Breast epithelium (tissue), 4 donors: ENCODE measurements around the gene PLEKHH1. TPM values are rescaled to one million over a fixed set of nuclear protein-coding genes. Genes with fewer than 3 reads are reported as not detected.

ENCODE experiments used
- DNase-seq, 2 donors: peaks; one replicate each; pipeline ENCODE4 v3.0.0-alpha.2; 2019; ENCODE audit warnings: low spot score in 2 of 2
- H3K27ac ChIP-seq, 2 donors: fragments of 200-600 bp; sonication (generic) in 1 of 2; one replicate each; pipeline ENCODE4 v1.5.1; 2016 to 2019; ENCODE audit warnings: mild to moderate bottlenecking in 1 of 2
- H3K27me3 ChIP-seq, 2 donors: fragments of 200-600 bp; sonication (generic) in 1 of 2; one replicate each; pipeline versions ENCODE4 v1.5.1 to v1.6.0; 2017 to 2019; ENCODE audit warnings: control low read depth in 1 of 2, mild to moderate bottlenecking in 1 of 2
- H3K36me3 ChIP-seq: fragments of 200-600 bp; one replicate; pipeline ENCODE4 v1.5.1; 2019
- H3K4me1 ChIP-seq, 2 donors: fragments of 200-600 bp; sonication (generic); one replicate each; pipeline ENCODE4 v1.5.1; 2016 to 2019; ENCODE audit warnings: control low read depth in 1 of 2
- H3K4me3 ChIP-seq, 3 donors: fragments of 200-600 bp; sonication (generic); 1 replicate in 2 of 3; 2 replicates in 1 of 3; pipeline ENCODE4 v1.5.1; 2016 to 2019; ENCODE audit warnings: mild to moderate bottlenecking in 3 of 3, moderate library complexity in 2 of 3
- H3K9me3 ChIP-seq, 2 donors: fragments of 200-600 bp; sonication (generic) in 1 of 2; one replicate each; pipeline ENCODE4 v1.5.1; 2016 to 2019; ENCODE audit warnings: control low read depth in 1 of 2
- CTCF ChIP-seq, 3 donors: fragments of 450-650 bp; IDR thresholded peaks; one replicate each; pipeline ENCODE4 v1.5.1; 2016 to 2017; ENCODE audit warnings: antibody characterized with exemption in 3 of 3, mild to moderate bottlenecking in 3 of 3, moderate library complexity in 3 of 3
- POLR2A ChIP-seq: fragments of 450-650 bp; IDR thresholded peaks from one replicate; pipeline ENCODE4 v1.6.1; 2016; ENCODE audit warnings: antibody characterized with exemption, mild to moderate bottlenecking, moderate library complexity
- POLR2AphosphoS5 ChIP-seq, 3 donors: sonication (generic); formaldehyde crosslinking; IDR thresholded peaks; one replicate each; pipeline ENCODE4 v1.6.1; 2017; ENCODE audit warnings: antibody characterized with exemption in 3 of 3
- intact Hi-C: fragments of 100-400 bp; cut with DNase I; formaldehyde crosslinking; loops from one replicate; pipeline ENCODE4 v1.15.1; 2023; ENCODE audit warnings: low total_unique reads
- total RNA-seq, 3 donors: library from RNA; depleted of rRNA; stranded (reverse); fragments of >200 nt; gene quantifications; one replicate each; pipeline ENCODE4 v1.1.0, GENCODE V29; 2016

The PLEKHH1 gene
- total RNA-seq, 3 donors from 2014 or later: 2.9 to 18.9 (median 14.7) TPM

- H3K9me3 ChIP-seq: no peaks in the 10 kb centered on the region
- no peak overlapping the region for H3K4me3 ChIP-seq
- no peaks in the 10 kb centered on the region for H3K27me3 ChIP-seq
- H3K36me3 ChIP-seq: no peaks in the 10 kb centered on the region
- H3K4me1 ChIP-seq: no peaks in the 10 kb centered on the region
- intact Hi-C loops: no loop called here
- TF ChIP-seq POLR2AphosphoS5 (IDR thresholded peaks at IDR 0.05) (no peak), CTCF (IDR thresholded peaks at IDR 0.05) (no peak), POLR2A (no peak)
- no peak overlapping the region for H3K27ac ChIP-seq
- DNase-seq: no peak
Measured at GRCh38 chr14:67501670-67502069, 31.4 kb upstream of the PLEKHH1 start.

GRCh38 chr14:67502867-67503266 lies 30.2 kb upstream of the PLEKHH1 start:
- Histone ChIP-seq H3K9me3 (no peaks in the 10 kb centered on the region), H3K36me3 (no peaks in the 10 kb centered on the region), H3K27me3 (no peaks in the 10 kb centered on the region), H3K27ac (no peak overlapping the region), H3K4me3 (no peak overlapping the region), H3K4me1 (no peaks in the 10 kb centered on the region)
- no peak for TF ChIP-seq POLR2A
- no peak for TF ChIP-seq CTCF (IDR thresholded peaks at IDR 0.05)
- no peak for DNase-seq
- intact Hi-C loops: no loop called here

- intact Hi-C loops: no loop called here
- no peak overlapping the region for H3K4me3 ChIP-seq
- H3K4me1 ChIP-seq: no peaks in the 10 kb centered on the region
- H3K27me3 ChIP-seq: no peaks in the 10 kb centered on the region
- TF ChIP-seq POLR2AphosphoS5 (IDR thresholded peaks at IDR 0.05): no peak
- no peak for TF ChIP-seq POLR2A
- TF ChIP-seq CTCF (IDR thresholded peaks at IDR 0.05): no peak
- H3K36me3 ChIP-seq: no peaks in the 10 kb centered on the region
- H3K27ac ChIP-seq: no peak overlapping the region
- no peak for DNase-seq
- no peaks in the 10 kb centered on the region for H3K9me3 ChIP-seq
Measured at GRCh38 chr14:67503331-67503730, 29.8 kb upstream of the PLEKHH1 start.

- intact Hi-C loops: no loop called here
- DNase-seq: no peak
- H3K27ac ChIP-seq: no peak overlapping the region
- no peaks in the 10 kb centered on the region for H3K4me1 ChIP-seq
- no peaks in the 10 kb centered on the region for H3K9me3 ChIP-seq
- no peaks in the 10 kb centered on the region for H3K36me3 ChIP-seq
- no peaks in the 10 kb centered on the region for H3K27me3 ChIP-seq
- no peak overlapping the region for H3K4me3 ChIP-seq
- TF ChIP-seq POLR2A: no peak
- TF ChIP-seq POLR2AphosphoS5 (IDR thresholded peaks at IDR 0.05): no peak
- no peak for TF ChIP-seq CTCF (IDR thresholded peaks at IDR 0.05)
Measured at GRCh38 chr14:67505254-67505653, 27.8 kb upstream of the PLEKHH1 start.

- no peak for TF ChIP-seq CTCF (IDR thresholded peaks at IDR 0.05)
Measured at GRCh38 chr14:67508956-67509355, 24.1 kb upstream of the PLEKHH1 start.

More at GRCh38 chr14:67508956-67509355, 24.1 kb upstream of the PLEKHH1 start:
- Histone ChIP-seq H3K27ac (no peak overlapping the region), H3K4me1 (peaks cover 0 to under 1% of the 10 kb centered on the region in 2 donors), H3K9me3 (no peaks in the 10 kb centered on the region), H3K27me3 (no peaks in the 10 kb centered on the region), H3K36me3 (no peaks in the 10 kb centered on the region), H3K4me3 (no peak overlapping the region)
- intact Hi-C loops: no loop called here
- DNase-seq: no peak
